ENCODE results near the gene THOC2.

The THOC2 gene

DNA sequence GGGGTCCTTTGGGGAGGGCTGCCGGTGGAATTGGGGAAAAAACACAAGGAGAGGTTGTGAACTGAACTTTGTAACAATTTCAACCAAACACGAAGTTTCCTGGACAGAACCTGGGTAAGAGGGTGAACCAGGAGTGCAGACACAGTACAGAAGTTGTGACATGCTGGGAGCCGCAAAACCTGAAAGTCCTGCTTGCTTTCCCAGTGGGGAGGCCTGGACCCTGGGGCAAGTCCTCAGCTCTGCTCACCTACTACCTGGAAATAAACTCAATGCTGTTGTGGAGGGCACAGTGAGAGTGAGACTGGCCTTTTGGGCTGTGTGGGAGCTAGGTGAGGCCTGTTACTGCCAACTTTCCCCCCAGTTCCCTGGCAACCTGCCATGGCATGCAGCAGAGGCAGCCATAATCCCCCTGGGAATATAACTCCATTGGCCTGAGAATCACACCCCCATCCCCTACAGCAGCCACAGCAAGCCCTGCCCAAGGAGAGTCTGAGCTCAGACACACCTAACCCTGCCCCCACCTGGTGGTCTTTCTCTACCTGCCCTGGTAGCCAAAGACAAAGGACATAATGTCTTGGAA, 162.8 kb downstream of the THOC2 start:
- no peak for DNase-seq

DNA sequence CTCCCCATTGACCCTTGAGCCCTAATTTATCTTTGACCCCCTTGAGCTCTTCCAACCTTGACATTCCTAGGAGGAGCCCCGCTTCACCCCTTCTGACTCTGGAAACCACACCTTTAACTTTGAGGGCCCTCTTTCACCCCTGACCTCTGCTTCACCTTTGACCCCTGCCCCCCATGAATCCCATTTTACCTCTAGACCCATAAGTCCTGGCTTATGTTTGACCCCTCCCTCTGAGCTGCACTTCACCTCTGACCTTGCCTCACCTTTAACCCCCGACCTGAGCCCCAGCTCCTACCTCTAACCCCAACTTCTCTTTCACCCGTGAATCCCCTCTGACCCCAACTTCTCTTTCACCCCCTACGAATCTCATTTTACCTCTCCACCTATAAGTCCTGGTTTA, 169.7 kb downstream of the THOC2 start:
- DNase-seq, result no peak

DNA sequence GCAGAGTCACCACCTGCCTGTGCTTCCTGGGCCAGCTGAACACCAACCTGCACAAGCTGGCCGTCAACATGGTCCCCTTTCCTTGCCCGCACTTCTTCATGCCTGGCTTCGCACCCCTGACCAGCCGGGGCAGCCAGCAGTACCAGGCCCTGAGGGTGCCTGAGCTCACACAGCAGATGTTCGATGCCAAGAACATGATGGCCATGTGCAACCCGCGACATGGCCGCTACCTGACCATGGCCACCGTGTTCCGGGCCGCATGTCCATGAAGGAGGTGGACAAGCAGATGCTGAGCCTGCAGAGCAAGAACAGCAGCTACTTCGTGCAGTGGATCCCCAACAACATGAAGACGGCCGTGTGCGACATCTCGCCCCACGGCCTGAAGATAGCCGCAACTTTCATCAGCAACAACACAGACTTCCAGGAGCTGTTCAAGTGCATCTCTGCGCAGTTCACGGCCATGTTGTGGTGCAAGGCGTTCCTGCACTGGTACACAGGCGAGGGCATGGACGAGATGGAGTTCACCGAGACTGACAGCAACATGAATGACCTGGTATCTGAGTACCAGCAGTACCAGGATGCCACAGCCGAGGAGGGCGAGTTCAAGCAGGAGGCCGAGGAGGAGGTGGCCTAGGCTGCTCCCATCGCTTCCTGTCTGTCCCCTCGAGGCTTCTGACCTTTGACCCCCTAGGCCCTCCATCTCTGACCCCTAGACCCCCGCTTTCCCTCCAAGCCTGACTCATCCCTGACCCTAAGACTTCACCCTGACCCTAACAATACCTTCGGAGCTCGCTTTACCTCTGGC, 170.3 kb downstream of the THOC2 start:
- no peak for DNase-seq

- DNase-seq, result no peak
Observed at GRCh38 chrX:123561439-123562215, 171.2 kb downstream of the THOC2 start.

GRCh38 chrX:123550829-123551228, 182.0 kb downstream of the THOC2 start:
- DNase-seq, result no peak

All from suppressor macrophage (primary cell).